Body of pancreas (tissue), 4 donors: ENCODE measurements around the gene LRRC8B.

ENCODE experiments used
- CTCF ChIP-seq, 7 experiments: fragments of 450-650 bp in 4 of 7; fragments of 200-600 bp in 3 of 7; sonication (generic) in 3 of 7; IDR thresholded peaks; one replicate each; pipeline ENCODE4 v1.5.1; 2016 to 2019; ENCODE audit warnings: antibody characterized with exemption in 7 of 7
- POLR2A ChIP-seq, 3 donors: fragments of 450-650 bp; IDR thresholded peaks; one replicate each; pipeline ENCODE4 v1.6.1; 2016; ENCODE audit warnings: antibody characterized with exemption in 3 of 3, mild to moderate bottlenecking in 2 of 3

- TF ChIP-seq CTCF (IDR thresholded peaks at IDR 0.05) (no peak), POLR2A (IDR thresholded peaks at IDR 0.05) (no peak)
These were observed 76.0 kb downstream of the LRRC8B start for GRCh38 chr1:89600451-89601224.
